NCI-H2196 (cell line): Measurements from ENCODE around the gene LRBA.

Source experiments
- DNase-seq: peaks from one replicate; lab custom pipeline; 2025; ENCODE audit not compliant: unreplicated experiment; lab: John Stamatoyannopoulos, UW

Gene LRBA

DNA sequence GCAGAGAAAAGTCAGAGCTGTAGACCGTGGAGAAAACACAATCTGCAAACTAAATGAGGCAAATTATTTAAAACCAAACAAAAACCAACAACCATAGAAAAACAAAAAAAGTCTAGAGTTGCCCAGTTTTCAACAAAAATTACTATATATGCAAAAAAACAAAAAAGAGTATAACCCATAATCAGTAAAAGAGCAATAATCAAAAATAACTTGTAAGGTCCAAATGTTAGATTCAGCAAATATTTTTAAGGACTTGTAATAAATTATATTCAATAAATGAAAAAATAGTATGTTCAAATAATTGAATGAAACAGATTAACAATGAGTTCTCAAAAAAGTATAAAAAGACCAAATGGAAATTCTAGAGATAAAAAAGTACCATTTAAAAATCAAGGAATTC is 130.5 kb downstream of the LRBA start:
- DNase-seq: no peak

- no peak for DNase-seq
These were observed 139.7 kb downstream of the LRBA start for GRCh38 chr4:150875367-150875766.

DNA sequence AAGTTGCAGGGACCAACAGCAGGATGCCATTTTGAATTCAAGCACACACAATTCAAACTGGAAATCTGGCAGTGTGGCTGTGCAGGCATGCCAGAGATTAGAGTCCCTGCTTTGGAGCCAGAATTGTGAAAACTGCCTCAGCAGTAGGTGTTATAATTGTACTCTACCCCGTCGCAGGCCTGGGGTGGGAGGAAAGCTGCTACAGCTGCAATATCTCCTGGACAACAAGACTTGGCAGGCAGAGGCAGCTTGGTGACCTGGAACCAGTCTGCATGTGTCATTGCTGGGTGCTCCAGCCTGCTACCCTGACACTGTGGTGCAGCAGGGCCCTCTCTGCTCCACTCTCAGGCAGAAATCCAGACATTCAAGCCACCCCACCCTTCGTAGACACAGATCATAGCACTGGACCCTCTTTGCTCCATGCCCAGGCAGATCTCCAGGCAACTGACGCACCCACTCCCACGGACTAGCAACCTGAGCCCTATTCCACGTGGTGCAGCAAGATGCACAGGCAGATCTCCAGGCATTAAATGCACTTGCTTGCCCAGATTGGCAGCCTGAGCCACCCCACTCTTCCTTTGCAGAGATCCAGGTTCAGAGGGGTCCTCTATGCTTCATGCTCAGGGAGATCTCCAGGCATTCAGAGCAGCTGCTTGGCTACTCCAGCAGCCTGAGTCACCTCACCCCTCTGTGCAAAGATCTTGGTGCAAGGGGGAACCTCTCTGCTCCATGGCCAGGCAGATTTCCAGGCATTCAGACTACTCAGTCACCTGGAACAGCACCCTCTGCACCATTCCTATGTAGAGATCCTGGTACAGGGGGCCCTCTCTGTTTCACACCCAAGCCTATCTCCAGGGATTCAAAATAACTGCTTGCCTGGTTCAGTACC is 140.5 kb downstream of the LRBA start:
- no peak for DNase-seq

GRCh38 chr4:150867148-150867547 is 147.9 kb downstream of the LRBA start:
- DNase-seq: peak; percentile 75

- no peak for DNase-seq
These were observed 151.6 kb downstream of the LRBA start for GRCh38 chr4:150863456-150863855.

- no peak for DNase-seq
These were observed 152.3 kb downstream of the LRBA start for GRCh38 chr4:150862829-150863228.

DNA sequence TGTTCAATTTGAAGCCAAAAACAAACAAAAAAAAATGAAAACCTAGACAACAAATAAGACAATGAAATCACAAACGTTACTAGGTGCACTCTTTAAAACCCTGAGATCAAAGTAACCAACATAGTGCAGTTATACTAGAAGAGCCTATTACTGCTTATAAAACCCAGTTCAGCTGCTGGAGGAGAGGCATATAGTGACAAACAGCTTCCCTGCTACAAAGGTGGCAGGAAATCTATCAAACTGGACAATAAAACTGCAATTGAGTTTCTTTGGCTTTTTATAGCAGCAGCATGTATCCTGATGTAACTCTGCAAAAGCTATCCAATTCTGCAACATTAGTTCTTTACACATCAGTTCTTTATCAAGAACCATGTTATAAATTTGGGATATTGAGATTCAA is 155.6 kb downstream of the LRBA start:
- DNase-seq: no peak

DNA sequence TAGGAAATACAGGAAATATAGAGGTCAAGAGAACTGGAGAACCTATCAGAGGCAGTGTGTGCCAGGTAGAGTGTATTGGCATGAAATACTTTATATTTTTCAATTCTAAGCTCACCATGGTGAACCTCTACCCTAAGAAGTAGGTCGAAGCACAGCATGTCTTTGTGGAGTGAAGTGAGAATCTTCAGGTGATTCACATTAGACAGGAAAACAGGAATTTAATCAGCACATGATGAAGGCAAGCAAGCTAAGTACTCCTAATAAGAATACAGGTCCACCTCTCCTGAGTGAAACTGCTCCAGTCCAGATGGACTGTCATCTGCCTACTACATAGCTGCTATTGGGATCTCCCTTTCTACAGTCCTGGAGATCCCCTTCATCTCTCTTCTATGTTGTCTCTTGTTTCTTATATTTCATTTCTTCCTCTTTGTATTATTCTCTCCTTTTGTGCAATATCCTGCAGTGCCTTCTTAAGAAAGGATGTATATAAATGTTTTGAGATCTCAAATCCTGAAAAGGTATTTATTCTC is 159.0 kb downstream of the LRBA start:
- DNase-seq: no peak

GRCh38 chr4:150854600-150854999 is 160.5 kb downstream of the LRBA start:
- no peak for DNase-seq

DNA sequence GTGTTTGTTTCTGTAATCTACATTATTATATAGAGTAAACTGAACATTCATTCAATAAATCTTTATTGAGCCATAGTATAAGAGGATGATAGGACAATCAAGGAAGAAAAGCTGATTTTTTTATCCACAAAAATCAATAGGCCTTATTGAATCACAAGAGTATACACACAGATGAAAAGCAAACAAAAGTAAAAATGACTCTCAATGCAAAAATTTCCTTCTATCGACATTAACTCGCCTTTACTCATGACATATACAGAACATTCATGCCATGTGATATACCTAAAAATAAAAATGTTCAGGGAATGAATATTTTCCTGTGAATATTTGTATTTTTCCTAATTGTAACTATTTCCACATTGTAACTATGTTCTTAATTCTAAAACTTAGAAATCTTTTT is 161.2 kb downstream of the LRBA start:
- DNase-seq: no peak

DNA sequence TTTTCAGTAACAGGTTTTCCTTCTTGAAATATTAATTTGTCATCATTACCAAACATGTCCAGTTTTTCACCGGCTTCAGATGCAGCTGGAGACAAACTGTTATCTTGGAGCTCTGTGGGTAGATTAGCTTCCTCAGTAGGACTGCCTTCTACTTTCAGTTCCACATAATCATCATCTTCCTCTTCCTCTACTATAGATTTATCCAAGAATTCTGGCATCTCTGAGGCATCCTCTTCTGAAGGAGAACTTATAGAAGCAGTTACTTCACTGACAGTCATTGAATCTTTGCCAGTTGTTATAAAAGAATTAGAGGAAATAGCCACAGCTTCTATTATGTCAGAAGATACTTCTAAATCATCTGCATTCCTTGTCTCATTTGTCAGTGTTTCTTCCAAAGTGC is 162.9 kb downstream of the LRBA start:
- no peak for DNase-seq

- no peak for DNase-seq
These were observed 166.1 kb downstream of the LRBA start for GRCh38 chr4:150849016-150849415.

GRCh38 chr4:150828159-150828558 is 186.9 kb downstream of the LRBA start:
- DNase-seq: no peak

- DNase-seq: no peak
These were observed 187.9 kb downstream of the LRBA start for GRCh38 chr4:150827226-150827625.

DNA sequence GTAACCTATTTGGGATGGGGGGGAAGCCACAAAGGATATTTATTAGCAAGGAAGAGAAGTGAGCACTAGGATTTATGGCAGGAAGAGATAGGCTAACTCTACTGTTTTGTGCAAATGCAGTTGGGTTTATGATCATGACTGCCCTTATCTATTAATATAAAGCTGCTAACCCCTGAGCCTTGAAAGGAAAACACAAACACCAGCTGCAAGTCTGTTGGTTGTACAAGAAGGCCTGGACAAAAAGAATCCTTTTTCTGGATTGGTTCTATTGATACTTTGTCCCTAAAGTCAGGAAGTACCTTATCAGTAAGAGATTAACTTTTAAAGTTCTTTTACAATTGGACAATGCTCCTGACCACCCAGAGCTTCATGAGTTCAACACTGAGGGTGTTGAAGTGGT is 188.8 kb downstream of the LRBA start:
- DNase-seq: no peak

DNA sequence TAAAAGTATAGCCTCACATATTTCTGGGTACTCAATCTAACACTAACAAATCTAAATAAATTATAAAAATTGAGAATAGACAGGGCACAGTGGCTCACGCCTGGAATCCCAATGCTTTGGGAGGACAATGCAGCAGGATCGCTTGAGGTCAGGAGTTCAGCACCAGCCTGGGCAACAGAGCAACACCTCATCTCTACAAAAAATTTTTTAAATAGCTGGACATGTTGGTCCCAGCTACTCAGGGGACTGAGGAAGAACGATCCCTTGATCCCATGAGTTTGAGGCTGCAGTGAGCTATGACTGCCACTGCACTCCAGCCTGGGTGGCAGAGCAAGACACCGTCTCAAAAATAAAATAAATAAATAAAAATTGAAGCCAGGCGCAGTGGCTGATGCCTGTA is 192.7 kb downstream of the LRBA start:
- no peak for DNase-seq

- no peak for DNase-seq
These were observed 193.4 kb downstream of the LRBA start for GRCh38 chr4:150821641-150822040.

GRCh38 chr4:150820409-150820808 is 194.7 kb downstream of the LRBA start:
- DNase-seq: no peak

- DNase-seq: no peak
These were observed 196.4 kb downstream of the LRBA start for GRCh38 chr4:150818661-150819060.

- DNase-seq: no peak
These were observed 197.1 kb downstream of the LRBA start for GRCh38 chr4:150817804-150818528.

- DNase-seq: no peak
These were observed 198.1 kb downstream of the LRBA start for GRCh38 chr4:150817017-150817416.

DNA sequence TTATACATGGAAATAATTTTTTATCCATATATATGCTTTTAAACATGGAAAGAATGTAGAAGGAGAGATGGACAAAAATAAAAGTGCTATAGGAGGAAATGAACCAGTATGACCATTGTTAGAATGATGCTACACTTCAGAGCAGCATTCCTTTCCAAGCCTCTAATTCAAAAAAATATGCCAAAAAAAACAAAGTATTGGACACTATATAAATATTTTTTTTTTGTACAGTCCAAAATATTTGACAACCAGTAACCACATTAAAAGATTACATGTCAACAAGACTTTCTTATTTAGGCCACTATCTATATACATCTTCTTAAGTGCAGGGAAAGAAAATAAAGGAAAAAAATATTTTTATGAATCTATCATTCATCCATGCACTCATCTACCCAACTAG is 198.6 kb downstream of the LRBA start:
- DNase-seq: no peak
